Vagina (tissue), 2 donors: ENCODE results near the gene ZNF552.

Experiments used
- CTCF ChIP-seq, 3 experiments: fragments of 450-650 bp in 2 of 3; fragments of 200-600 bp in 1 of 3; sonication (generic) in 1 of 3; IDR thresholded peaks; one replicate each; pipeline ENCODE4 v1.5.1; 2017 to 2019; ENCODE audit warnings: antibody characterized with exemption in 3 of 3, mild to moderate bottlenecking in 2 of 3, moderate library complexity in 2 of 3
- POLR2A ChIP-seq, 2 donors: fragments of 450-650 bp; IDR thresholded peaks; one replicate each; pipeline ENCODE4 v1.6.1; 2017; ENCODE audit warnings: antibody characterized with exemption in 2 of 2, mild to moderate bottlenecking in 2 of 2, moderate library complexity in 2 of 2
- POLR2AphosphoS5 ChIP-seq, 2 donors: sonication (generic); formaldehyde crosslinking; IDR thresholded peaks; one replicate each; pipeline ENCODE4 v1.9.0; 2017; ENCODE audit warnings: antibody characterized with exemption in 2 of 2, mild to moderate bottlenecking in 2 of 2, low read depth in 1 of 2; ENCODE audit not compliant: insufficient read depth in 1 of 2

- TF ChIP-seq CTCF (IDR thresholded peaks at IDR 0.05) (no peak), POLR2A (IDR thresholded peaks at IDR 0.05) (no peak), POLR2AphosphoS5 (IDR thresholded peaks at IDR 0.05; ENCODE audit: insufficient read depth in 1 of 2, low read depth in 1 of 2) (no peak)
Observed at GRCh38 chr19:57771417-57771816, 43.3 kb downstream of the ZNF552 start.
